ENCODE data around the gene RASL11B.

DNA sequence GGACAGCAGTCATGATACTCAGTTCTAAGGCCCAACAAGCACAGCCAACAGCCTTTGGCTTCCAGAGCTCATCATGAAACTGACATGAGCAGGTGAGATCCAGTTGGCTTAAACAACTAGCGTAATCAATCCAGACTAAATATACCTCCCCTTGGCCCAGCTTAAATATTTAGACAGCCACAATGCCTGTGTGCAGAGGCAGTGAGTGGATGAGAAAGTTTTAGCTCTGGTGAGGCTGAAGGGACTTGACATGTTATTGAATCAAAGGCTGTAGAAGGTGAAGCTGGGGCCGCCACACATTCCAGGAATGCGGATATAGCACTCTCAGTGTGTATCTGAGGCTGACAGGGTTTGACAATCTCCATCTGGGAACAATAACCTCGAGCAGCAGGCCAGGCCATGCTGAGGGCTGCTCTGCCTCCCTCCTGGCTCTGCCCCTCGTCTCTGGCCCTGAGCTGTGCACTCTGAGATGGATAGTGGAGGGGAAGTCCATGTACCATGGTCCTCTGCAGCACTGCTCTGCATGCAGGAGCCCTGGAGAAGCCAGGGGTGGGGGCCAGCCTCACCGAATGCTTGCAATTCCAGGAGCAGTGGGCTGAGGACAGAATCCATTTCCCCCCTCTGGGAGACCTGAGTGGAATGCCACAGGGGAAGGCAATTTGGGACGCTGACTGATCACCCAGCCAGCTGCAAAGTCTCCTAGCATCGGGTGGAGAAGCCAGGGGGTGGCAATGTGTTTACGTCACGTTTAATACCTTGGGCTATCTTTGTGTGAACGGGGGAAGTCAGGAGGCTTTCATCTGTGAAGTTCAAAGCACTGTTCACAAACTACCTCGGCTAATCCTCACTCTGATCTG, 37.3 kb upstream of the RASL11B start:
- TF ChIP-seq ZNF280A (IDR thresholded peaks at IDR 0.05; ENCODE audit: low read depth, partially characterized antibody) (no peak), ZNF239 (CRISPR knock-in tag; IDR thresholded peaks at IDR 0.05) (no peak), HCFC1 (IDR thresholded peaks at IDR 0.05; ENCODE audit: low read depth, low read length) (no peak), BCOR (IDR thresholded peaks at IDR 0.05) (no peak), ZNF175 (CRISPR knock-in tag; IDR thresholded peaks at IDR 0.05; ENCODE audit: low read depth) (no peak), EZH2 (IDR thresholded peaks at IDR 0.05; ENCODE audit: borderline replicate concordance, low read depth, low read length) (no peak)

Measured in K562 (cell line).